Inflammatory macrophage treated with lipopolysaccharide for 1 hour (primary cell): ENCODE data around the gene ETS1.

Experiments used
- DNase-seq, 2 donors: peaks; one replicate each; pipeline ENCODE4 v3.0.0-alpha.2; 2020 to 2022

ETS1 gene, protein sequence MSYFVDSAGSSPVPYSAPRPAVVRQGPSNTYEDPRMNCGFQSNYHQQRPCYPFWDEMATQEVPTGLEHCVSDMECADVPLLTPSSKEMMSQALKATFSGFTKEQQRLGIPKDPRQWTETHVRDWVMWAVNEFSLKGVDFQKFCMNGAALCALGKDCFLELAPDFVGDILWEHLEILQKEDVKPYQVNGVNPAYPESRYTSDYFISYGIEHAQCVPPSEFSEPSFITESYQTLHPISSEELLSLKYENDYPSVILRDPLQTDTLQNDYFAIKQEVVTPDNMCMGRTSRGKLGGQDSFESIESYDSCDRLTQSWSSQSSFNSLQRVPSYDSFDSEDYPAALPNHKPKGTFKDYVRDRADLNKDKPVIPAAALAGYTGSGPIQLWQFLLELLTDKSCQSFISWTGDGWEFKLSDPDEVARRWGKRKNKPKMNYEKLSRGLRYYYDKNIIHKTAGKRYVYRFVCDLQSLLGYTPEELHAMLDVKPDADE

DNA sequence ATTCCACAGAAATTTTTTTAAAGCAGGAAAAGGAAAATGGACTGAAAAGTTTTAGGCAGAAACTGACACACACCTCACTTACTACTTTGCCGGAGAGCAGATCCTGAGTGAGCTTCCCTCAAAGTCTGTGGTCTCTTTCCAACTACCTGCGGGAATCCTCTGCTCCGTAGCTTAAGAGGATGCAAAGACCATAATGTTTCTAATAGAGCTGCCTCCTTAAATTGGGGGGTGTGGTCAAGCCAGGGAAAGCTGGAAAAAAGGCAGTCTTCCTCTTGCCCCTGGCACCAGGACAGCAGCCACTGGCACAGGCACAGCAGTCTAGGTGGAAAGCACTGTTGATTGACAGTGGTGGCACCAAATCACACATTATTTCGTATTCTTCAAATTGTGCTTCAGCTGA lies at the start of gene ETS1:
ETS1 (minus strand) TSS at position 144 of the 400 bp plus-strand sequence. CDS start 14,428 bp downstream, outside the sequence.
- DNase-seq, result no peak

- DNase-seq, result no peak
Measured at GRCh38 chr11:128634395-128634794, 47.0 kb upstream of the ETS1 start.

GRCh38 chr11:128633384-128633965 lies 46.1 kb upstream of the ETS1 start:
- no peak for DNase-seq

GRCh38 chr11:128632141-128632791 lies 44.9 kb upstream of the ETS1 start:
- DNase-seq, result no peak

DNA sequence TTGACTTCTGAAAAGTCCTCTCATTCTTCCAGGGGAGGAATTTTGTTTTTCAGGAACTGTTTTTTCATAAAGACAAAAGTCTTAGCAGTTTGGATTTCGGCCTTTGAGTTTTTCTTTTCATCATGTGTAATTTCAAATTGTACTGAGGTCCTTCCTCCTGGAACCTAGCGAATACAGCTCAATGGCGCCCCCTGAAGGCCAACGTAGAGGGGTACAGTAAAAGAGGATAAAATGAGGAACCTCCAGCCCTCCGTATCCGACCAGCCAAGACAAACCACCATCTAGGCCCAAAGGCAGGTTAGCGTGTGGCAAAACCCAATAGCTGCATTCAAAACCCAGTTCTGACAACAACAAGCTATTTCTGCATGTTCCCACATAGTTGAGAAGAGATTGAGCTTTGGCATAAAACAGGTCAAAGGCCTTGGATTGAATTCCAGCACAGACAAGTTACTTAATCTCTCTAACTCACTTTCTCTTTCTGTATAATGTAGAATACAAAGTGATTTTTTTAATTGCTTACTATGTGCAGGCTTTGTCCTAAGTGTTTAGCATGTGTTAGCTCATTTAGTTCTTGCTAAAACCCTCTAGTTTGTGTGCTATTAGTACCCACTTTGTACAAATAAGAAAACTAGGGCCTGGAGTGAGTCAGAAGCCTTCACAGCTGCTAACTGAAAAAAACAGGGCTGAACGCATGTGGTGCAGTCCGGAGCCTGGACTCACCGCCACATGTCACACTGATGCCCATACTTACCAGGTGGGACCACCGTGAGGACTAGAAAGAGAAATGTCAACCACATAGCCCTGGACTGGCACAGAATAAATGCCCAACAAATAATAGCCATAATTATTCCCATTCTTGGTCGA lies 43.2 kb upstream of the ETS1 start:
- DNase-seq, result peak; percentile 70 to 95

GRCh38 chr11:128629516-128630106 lies 42.3 kb upstream of the ETS1 start:
- DNase-seq, result no peak

DNA sequence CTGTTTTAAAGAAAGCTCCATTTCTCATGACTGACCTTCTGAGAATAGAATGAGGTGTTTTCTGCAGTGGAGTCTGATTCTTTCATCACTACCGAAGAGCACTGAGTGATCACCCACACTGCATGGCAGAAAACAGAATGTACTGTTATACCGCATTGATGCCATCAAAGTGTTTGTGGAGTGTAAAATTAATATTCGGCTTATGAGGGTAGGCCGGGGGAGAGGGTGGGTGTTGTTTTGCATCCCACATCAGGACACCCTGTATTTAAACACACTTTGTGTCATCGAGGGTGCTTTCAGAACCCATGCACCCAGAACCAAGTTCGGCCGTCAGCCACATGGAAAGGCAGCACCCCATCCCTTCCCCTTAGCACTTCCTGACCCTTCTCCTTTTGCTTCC lies 41.3 kb upstream of the ETS1 start:
- DNase-seq, result no peak

DNA sequence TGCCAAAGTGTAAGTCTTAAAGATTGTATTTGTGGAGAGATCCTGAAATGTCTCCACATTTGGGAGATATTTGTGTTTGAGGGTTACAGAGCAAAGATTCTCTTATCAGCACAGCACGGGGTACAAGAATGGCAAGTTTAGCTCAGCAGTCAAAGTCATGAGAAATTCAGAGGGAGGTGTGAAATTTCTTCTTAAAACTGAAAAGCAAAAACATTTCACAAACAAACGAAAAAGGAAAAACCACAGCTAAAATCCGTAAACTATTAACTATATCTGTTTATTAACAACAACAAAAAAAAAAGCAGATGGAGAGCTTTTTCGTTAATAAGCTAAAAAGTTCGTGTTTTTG lies 40.9 kb upstream of the ETS1 start:
- DNase-seq, result no peak

GRCh38 chr11:128627666-128628324 lies 40.4 kb upstream of the ETS1 start:
- no peak for DNase-seq

- DNase-seq, result no peak
Measured at GRCh38 chr11:128626913-128627665, 39.7 kb upstream of the ETS1 start.

GRCh38 chr11:128625746-128626145 lies 38.4 kb upstream of the ETS1 start:
- DNase-seq, result no peak

DNA sequence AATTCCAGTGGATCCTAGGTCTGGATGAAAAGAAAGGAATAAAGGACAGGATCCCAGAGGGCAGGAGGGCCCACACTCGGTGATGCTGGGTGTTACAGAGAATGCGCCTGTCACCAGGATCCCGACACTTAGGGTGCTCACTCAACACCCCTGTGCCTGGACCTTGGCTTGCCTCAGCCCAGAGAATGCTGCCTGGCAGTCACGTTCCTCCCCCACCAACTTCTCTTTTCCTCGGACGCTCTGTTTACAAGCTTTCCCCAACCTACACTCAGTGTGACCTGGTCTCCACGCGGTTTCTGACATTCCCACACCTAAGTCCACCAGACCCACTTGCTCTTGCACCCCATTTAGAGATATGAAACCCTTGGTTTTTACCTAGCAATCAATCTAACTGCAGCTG lies 38.0 kb upstream of the ETS1 start:
- DNase-seq, result peak; percentile 20

- DNase-seq, result peak in 1 of 2 donors; percentile 9
Measured at GRCh38 chr11:128624269-128625175, 37.2 kb upstream of the ETS1 start.

DNA sequence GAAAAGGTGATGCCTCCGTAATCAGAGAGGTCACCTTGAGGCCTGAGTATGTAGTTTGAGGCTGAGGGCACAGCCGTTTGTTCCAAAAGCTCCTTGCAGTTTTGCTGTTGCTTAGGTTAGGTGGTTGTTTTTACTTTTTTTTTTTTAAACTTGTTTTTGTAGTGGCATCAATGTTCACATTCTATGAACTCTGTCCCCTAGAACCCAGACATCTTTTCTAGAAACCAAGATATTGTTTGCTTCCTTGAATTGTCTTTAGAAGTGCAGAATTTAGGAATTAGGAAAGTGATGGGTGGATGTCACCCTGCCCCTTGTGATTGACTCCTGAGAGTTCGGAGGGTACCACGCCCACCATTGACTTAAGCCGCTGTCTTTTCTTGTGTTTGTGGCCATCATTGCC lies 35.7 kb upstream of the ETS1 start:
- no peak for DNase-seq

DNA sequence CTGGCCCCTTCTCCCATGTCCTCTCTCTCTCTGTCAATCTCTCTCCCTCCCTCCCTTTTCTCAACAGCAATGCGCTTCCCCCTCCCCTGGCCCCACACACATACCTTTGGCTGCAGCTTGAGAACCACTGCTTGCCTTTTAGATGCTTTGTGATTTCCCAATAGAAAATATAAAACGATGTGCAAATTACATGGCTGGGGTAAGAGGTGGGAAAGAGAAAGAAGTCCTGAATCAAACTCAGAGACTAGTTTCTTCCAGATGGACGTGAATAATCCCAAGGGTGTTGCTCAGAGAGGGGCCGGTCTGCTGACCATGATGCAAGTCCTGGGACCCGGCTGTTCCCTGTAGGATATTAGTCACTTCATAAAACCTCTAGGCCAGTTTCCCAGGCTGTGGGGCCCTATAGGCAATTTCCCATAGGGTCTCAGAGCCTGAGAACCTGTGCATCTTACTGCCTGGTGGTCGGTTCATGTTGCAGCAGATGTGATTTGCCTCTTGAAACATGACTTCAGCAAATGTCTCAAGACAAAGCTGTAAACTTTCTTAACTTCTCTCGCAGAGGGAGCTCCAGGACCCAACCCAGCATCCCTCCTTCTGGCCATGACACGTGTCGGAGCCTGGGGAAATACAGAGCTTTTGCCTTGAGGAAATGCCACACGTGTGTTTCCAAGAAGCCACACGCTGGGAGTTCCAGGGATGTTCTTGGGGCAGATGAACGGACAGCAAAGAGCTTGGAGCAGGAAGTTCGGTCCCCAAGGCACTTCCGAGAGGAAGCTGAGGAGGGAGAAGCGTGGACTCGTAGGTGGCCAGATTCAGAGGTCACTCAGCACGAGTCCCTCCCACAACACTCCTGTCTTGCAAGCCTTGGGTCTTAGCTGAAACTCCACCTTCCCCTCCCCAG lies 34.5 kb upstream of the ETS1 start:
- DNase-seq, result peak in 1 of 2 donors; percentile 43

DNA sequence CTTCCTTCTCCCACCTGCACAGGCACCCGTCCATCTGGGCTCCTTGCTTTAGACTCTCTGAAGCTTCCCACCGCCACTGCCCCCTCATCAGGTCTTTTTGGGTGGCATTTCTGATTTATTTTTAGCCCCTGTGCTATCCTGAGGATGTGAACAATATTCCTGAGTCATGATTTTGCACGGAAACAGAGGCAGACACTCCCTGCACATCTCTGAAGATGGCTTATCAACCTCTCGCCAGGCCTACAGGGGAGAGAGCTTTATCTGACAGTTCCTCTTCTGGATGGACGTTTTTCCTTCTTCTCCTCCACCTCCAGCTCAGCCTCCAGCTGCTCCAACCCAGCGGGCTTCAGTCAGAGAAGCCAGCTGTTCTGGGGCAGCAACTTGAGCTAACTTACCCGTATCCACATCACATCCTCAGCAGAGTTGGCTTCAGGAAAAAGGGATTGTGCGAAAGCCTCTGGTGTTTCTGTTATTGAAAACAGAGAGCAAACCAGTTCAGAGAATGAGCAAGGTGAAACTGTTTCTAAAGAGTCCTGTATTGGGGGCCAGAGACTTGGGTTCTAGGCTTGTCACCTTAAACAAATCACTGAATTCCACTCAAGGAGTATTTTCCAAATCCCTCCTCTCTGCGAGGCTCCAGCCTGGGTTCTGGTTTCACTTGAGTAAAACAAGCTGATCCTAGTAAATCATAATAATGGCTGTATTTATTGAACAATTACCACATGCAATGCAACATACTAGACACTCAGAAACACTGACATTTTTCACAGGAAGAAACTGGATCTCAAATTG lies 33.1 kb upstream of the ETS1 start:
- no peak for DNase-seq

- no peak for DNase-seq
Measured at GRCh38 chr11:128619540-128620308, 32.4 kb upstream of the ETS1 start.
